Measurements from ENCODE around the gene LRRK1. TPM values are rescaled to one million over a fixed set of nuclear protein-coding genes. Genes with fewer than 3 reads are reported as not detected.

The LRRK1 gene
- total RNA-seq, 2 experiments from 2014 or later: 0.40 to 0.45 TPM

DNA sequence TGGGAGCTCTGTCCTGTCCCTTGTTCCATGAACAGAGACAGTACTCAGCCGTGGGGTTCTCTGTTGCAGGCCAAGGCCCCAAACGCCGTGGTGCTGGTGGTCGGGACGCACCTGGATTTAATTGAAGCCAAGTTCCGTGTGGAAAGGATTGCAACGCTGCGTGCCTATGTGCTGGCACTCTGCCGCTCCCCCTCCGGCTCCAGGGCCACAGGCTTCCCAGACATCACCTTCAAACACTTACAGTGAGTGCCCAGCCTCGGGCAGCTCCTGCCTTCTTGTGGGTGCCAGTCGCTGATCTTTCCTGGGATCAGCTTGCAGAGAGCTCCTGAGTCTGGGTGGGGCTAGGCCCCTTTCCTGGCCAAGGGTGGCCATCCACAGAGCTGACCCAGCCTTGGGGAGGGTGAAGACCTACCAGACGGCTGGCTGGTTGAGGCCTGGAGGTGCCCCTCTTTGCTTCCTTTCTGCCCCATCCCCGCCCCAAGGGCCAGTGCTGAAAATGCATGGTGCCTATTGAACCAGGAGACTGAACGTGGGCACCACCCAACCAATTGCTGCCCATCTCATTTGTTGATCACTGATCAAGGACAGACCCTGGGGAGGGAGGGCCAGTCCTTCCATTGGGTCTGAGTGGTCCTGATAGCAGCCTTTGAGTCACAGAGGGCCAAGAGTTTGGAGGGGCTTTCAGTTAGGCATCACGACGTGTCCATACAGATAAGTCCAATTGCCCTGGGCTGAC lies 106.9 kb downstream of the LRRK1 start:
- ChIA-PET POLR2A (no interaction called here), CTCF (no interaction called here)
- Mint-ChIP-seq H3K4me3 (no peak overlapping the region), H3K4me1 (no peaks in the 10 kb centered on the region), H3K36me3 (ENCODE audit: low read depth) (no peaks in the 10 kb centered on the region), H3K27me3 (peaks cover 3% of the 10 kb centered on the region), H3K9me3 (no peaks in the 10 kb centered on the region), H3K27ac (no peak overlapping the region)
- no peak for DNase-seq

DNA sequence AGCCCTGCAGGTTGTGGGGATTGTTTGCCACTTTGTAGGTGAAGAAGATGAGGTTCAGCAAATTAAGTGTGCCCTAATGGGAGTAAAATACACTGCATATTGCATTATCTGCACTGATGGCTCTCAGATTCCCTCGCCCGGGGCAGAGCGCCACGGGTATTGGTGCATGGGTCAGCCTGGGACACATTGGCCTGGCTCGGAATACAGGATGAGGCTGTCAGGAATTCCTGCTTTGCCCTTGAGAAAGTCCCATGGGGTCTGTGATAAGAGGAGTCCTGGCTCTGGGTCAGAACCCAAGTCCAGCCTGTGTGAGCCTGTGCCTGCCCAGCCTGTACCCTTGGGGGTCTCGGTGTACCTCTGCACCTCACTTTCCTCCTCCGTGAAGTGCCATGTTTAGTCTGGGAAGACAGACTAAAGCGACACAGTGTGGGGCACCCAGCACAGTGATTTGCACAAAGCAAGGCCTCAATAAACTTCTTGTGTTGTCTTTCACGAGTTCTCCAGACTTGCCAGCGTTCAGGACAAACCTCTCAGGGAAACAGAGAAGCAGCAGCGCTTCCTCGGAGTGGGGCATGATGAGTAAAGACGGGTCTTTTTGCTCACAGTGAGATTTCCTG lies 107.6 kb downstream of the LRRK1 start:
- ChIA-PET POLR2A (no interaction called here), CTCF (no interaction called here)
- no peak overlapping the region for H3K27ac Mint-ChIP-seq
- H3K4me3 Mint-ChIP-seq: no peak overlapping the region
- peaks cover 3% of the 10 kb centered on the region for H3K27me3 Mint-ChIP-seq
- no peaks in the 10 kb centered on the region for H3K9me3 Mint-ChIP-seq
- H3K4me1 Mint-ChIP-seq: no peaks in the 10 kb centered on the region
- DNase-seq: no peak
- H3K36me3 Mint-ChIP-seq (ENCODE audit: low read depth): no peaks in the 10 kb centered on the region

DNA sequence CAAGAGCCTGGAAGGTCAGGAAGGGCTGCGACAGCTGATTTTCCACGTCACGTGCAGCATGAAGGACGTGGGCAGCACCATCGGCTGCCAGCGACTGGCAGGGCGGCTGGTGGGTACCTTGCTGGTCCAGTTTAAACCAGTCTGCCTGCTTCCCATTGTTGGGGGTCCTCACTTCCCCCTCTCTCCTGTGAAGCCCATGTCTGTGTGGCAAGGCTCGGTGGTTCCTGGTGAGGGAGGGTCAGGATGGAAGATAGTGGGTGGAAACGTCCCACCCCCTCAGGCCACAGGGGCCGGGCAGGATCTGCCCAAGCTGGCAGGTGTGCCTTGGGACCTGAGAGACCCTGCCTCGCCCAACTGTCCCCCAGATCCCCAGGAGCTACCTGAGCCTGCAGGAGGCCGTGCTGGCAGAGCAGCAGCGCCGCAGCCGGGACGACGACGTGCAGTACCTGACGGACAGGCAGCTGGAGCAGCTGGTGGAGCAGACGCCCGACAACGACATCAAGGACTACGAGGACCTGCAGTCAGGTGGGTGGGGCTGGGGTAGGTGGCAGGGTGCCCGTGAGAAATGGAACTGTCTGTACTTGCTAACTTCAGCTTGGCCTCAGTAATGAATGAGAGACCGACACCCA lies 108.2 kb downstream of the LRRK1 start:
- Mint-ChIP-seq H3K27me3 (peaks cover 3% of the 10 kb centered on the region), H3K4me1 (no peaks in the 10 kb centered on the region), H3K4me3 (no peak overlapping the region), H3K36me3 (ENCODE audit: low read depth) (no peaks in the 10 kb centered on the region), H3K27ac (no peak overlapping the region), H3K9me3 (no peaks in the 10 kb centered on the region)
- ChIA-PET POLR2A (no interaction called here), CTCF (no interaction called here)
- no peak for DNase-seq

DNA sequence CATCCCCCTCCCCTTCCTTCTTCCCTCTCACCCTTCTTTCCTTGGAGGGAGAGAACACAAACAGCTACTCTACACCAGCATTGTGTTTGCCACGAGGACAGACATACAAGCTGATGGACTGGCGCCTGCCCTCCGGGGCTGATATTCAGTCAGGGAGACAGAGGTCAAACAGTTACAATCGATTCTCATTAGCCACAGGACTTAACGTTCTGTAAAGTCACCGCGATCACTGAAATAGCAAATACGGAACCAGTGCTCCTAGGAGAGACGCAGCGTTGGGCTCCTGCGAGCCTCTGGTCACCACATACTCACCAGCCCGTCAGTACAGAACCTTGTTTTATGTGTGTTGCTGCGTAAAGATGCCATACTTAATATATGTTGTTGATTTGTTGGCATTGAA lies 108.8 kb downstream of the LRRK1 start:
- Mint-ChIP-seq H3K36me3 (ENCODE audit: low read depth) (no peaks in the 10 kb centered on the region), H3K9me3 (no peaks in the 10 kb centered on the region), H3K4me1 (no peaks in the 10 kb centered on the region), H3K27me3 (peaks cover 7% of the 10 kb centered on the region), H3K4me3 (no peak overlapping the region), H3K27ac (no peak overlapping the region)
- CTCF ChIA-PET: interaction anchor here (0.5 kb wide), 1 partner anchor 56 kb away, joined by 4 read pairs; no protein-coding TSS in a partner anchor
- POLR2A ChIA-PET: no interaction called here
- DNase-seq: no peak

DNA sequence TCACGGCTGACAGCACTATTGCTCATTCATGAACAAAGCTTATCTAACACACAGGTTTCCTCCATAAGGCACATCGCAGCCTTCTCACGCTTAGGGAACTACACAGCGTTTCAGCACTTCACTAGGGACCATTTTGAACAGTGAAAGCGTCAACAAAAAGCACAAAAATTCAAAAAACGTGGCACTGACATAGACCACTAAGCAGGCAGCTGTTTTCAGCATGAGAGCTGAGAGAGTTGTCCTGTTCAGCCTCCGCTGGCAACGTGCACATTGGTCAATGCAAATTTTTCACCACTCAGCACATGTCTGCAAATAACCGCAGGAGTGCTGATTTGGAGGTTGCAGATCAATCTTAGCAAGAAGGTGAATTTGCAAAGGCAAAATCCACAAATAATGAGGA lies 109.2 kb downstream of the LRRK1 start:
- ChIA-PET POLR2A (no interaction called here), CTCF (interaction anchor here (0.5 kb wide), 1 partner anchor 57 kb away, joined by 4 read pairs; no protein-coding TSS in a partner anchor)
- H3K27ac Mint-ChIP-seq: no peak overlapping the region
- no peaks in the 10 kb centered on the region for H3K9me3 Mint-ChIP-seq
- H3K27me3 Mint-ChIP-seq: peaks cover 10% of the 10 kb centered on the region
- H3K4me3 Mint-ChIP-seq: no peak overlapping the region
- no peak for DNase-seq
- H3K4me1 Mint-ChIP-seq: no peaks in the 10 kb centered on the region
- no peaks in the 10 kb centered on the region for H3K36me3 Mint-ChIP-seq (ENCODE audit: low read depth)

DNA sequence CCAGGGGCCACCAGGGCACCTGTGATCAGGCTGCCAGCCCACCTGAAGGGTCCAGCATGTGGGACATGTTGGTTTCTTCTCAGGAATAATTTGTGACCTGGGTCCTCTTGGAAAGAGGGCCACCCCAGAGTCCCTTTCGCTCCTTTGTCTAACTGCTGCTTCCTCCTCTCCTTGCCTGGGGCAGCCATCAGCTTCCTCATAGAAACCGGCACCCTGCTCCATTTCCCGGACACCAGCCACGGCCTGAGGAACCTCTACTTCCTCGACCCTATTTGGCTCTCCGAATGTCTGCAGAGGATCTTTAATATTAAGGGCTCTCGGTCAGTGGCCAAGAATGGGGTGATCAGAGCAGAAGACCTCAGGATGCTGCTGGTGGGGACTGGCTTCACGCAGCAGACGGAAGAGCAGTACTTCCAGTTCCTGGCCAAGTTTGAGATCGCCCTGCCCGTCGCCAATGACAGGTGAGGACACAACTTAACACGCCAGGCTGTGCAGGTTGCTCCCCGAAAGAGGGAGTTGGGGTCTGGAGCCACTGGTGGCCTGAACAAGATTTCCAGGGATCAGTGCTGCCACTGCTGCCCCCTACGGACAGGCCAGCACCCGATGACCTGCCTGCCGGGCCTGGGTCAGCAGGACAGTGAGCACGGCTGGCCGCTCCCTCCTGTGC lies 109.7 kb downstream of the LRRK1 start:
- ChIA-PET POLR2A (no interaction called here), CTCF (no interaction called here)
- no peaks in the 10 kb centered on the region for H3K36me3 Mint-ChIP-seq (ENCODE audit: low read depth)
- H3K4me3 Mint-ChIP-seq: no peak overlapping the region
- H3K27ac Mint-ChIP-seq: no peak overlapping the region
- H3K4me1 Mint-ChIP-seq: no peaks in the 10 kb centered on the region
- peaks cover 16% of the 10 kb centered on the region for H3K27me3 Mint-ChIP-seq
- H3K9me3 Mint-ChIP-seq: no peaks in the 10 kb centered on the region
- DNase-seq: no peak

DNA sequence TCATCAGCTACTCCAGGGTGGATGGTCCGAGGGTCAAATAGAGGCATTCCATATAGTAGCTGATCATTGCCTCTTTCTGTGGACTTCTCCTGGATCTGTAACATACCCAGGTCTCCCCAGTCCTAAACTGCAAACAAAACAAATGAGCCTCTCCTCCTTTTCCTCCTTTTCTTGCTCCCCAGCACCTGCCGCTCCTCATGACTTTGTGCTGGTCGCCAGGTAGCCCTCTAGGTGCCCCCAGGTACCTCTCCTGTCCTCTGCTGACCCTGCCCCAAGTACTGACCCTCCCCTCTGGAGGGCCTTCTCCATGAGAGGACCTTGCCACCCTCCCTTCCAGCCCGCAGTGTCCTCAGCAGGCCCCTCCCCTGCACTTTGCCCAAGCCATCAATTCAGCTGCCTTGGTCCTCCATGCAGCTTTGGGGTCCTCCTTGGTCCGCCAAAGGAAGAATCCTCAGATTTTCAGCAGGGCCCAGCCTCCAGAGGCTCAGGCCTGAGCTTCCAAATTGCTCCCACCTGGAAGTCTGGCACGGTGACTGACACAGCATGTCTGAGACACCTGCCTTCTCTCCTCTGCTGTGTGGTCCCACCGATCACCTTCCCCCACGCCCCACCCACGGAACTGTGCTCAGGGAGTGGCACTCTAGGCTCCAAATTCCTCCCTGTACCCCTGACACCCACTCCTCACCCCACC lies 111.0 kb downstream of the LRRK1 start:
- no peaks in the 10 kb centered on the region for H3K36me3 Mint-ChIP-seq (ENCODE audit: low read depth)
- no peak for DNase-seq
- H3K4me1 Mint-ChIP-seq: no peaks in the 10 kb centered on the region
- ChIA-PET CTCF (no interaction called here), POLR2A (no interaction called here)
- H3K9me3 Mint-ChIP-seq: peaks cover 6% of the 10 kb centered on the region
- H3K4me3 Mint-ChIP-seq: no peak overlapping the region
- peaks cover 27% of the 10 kb centered on the region for H3K27me3 Mint-ChIP-seq
- H3K27ac Mint-ChIP-seq: no peak overlapping the region

DNA sequence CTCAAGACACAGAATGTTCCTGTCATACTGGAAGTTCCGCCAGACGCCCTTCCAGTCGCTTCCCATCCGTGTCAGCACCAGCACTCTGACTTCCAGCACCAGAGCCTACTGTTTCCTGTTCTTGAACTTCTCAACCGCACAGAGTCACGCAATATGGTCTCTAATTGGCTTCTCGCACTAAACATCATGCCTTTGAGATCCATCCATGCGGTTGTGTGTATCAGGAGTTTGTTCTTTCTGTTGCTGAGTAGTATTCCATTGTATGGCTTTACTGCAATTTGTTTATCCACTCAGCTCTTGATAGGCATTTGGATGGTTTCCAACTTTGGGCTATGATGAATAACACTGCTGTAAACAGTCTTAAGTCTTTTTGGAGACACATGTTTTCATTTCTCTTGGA lies 112.1 kb downstream of the LRRK1 start:
- ChIA-PET CTCF (no interaction called here), POLR2A (no interaction called here)
- DNase-seq: no peak
- peaks cover 6% of the 10 kb centered on the region for H3K9me3 Mint-ChIP-seq
- H3K36me3 Mint-ChIP-seq (ENCODE audit: low read depth): no peaks in the 10 kb centered on the region
- H3K27ac Mint-ChIP-seq: no peak overlapping the region
- H3K4me3 Mint-ChIP-seq: no peak overlapping the region
- H3K27me3 Mint-ChIP-seq: peaks cover 35% of the 10 kb centered on the region
- no peaks in the 10 kb centered on the region for H3K4me1 Mint-ChIP-seq

DNA sequence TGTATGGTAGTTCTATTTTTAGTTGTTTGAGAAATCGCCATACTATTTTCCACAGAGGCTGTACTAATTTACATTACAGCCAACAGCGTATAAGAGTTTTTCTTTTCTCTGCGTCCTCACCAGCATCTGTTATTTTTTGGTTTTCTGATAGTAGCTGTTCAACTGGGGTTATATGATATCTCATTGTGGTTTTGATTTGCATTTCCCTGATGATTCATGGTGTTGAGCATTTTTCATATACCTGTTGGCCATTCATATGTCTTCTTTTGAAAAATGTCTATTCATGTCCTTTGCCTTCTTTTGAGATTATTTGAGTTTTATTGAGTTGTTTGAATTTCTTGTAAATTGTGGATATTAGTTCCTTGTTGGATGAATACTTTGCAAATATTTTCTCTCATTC lies 114.6 kb downstream of the LRRK1 start:
- H3K9me3 Mint-ChIP-seq: peaks cover 9% of the 10 kb centered on the region
- peaks cover 43% of the 10 kb centered on the region for H3K27me3 Mint-ChIP-seq
- DNase-seq: no peak
- POLR2A ChIA-PET: no interaction called here
- CTCF ChIA-PET: interaction anchor here (1.1 kb wide), 1 partner anchor 18 kb away, joined by 3 read pairs; no protein-coding TSS in a partner anchor
- no peaks in the 10 kb centered on the region for H3K4me1 Mint-ChIP-seq
- H3K4me3 Mint-ChIP-seq: no peak overlapping the region
- H3K36me3 Mint-ChIP-seq (ENCODE audit: low read depth): no peaks in the 10 kb centered on the region
- no peak overlapping the region for H3K27ac Mint-ChIP-seq

DNA sequence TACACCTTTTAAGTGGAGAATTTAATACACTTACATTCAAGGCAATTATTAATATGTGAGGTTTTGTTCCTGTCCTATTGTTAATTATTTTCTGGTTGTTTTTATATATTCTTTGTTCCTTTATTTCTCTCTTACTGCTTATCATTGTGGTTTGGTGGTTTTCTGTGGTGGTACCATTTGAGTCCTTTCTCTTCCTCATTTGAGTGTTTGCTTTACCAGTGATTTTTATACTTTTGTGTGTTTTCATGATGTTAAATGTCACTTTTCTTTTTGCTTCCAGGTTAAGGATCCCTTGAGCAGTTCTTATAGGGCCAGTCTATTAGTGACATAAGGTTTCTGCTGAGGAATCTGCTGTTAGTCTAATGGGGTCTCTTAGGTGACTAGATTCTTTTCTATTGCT lies 116.5 kb downstream of the LRRK1 start:
- peaks cover 9% of the 10 kb centered on the region for H3K9me3 Mint-ChIP-seq
- ChIA-PET CTCF (no interaction called here), POLR2A (no interaction called here)
- H3K36me3 Mint-ChIP-seq (ENCODE audit: low read depth): no peaks in the 10 kb centered on the region
- no peak overlapping the region for H3K4me3 Mint-ChIP-seq
- H3K27ac Mint-ChIP-seq: no peak overlapping the region
- peaks cover 54% of the 10 kb centered on the region for H3K27me3 Mint-ChIP-seq
- no peaks in the 10 kb centered on the region for H3K4me1 Mint-ChIP-seq
- DNase-seq: no peak

DNA sequence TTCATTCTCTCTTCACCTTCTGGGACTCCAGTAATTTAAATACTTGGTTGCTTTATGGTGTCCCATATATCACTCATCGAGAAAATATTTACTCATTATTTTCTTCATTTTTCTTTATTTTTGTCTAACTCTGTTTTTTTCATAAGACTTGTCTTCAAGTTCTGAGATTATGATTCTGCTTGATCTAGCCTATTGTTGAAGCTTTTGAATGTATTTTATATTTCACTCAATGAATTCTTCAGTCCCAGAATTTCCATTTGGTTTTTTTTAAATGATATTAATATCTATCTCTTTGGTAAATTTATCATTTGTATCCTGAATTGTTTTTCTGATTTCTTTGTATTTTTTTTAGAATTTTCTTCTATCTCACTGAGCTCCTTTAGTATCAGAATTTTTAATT lies 117.0 kb downstream of the LRRK1 start:
- H3K27ac Mint-ChIP-seq: no peak overlapping the region
- DNase-seq: no peak
- POLR2A ChIA-PET: no interaction called here
- peaks cover 59% of the 10 kb centered on the region for H3K27me3 Mint-ChIP-seq
- H3K4me1 Mint-ChIP-seq: no peaks in the 10 kb centered on the region
- CTCF ChIA-PET: no interaction called here
- H3K9me3 Mint-ChIP-seq: peaks cover 9% of the 10 kb centered on the region
- no peak overlapping the region for H3K4me3 Mint-ChIP-seq
- H3K36me3 Mint-ChIP-seq (ENCODE audit: low read depth): no peaks in the 10 kb centered on the region

DNA sequence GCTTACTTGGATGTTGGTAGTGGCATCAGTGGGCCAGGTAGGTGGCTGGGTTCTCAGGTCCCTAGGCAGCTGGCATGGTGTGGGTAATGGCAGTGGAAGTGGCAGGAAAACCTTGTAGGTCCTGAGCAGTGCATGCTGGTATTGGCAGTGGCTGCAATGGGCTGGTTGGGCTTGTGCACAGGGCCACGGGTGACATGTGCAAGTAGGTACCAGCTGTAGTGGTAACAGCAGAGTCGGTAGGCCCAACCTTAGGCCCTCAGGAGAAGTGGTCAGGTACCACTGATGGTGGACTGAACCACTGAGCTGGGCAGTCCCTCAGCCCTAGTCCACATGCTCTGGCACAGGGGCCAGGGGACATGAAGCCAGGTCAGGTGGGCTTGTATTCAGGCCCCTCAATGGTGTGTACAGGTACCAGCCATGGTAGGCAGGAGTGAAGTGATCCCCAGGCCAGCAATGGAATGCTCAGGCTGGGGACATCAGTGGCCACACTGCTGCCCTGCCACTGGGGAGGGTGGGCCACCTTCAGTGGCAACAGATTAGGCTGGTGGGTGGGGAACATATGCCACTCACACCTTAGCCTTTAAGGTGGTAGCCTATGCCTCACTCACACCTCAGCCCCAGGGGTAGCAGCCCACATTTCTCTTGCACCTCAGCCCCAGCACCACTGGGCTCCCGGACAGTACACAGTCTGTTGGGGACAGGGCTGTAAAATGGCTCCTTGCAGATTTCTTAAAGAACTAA lies 118.1 kb downstream of the LRRK1 start:
- H3K27me3 Mint-ChIP-seq: peaks cover 65% of the 10 kb centered on the region
- POLR2A ChIA-PET: no interaction called here
- peaks cover 9% of the 10 kb centered on the region for H3K9me3 Mint-ChIP-seq

More for the DNA sequence above, 118.1 kb downstream of the LRRK1 start:
- H3K4me1 Mint-ChIP-seq: no peaks in the 10 kb centered on the region
- CTCF ChIA-PET: no interaction called here
- H3K36me3 Mint-ChIP-seq (ENCODE audit: low read depth): no peaks in the 10 kb centered on the region
- DNase-seq: no peak
- H3K4me3 Mint-ChIP-seq: no peak overlapping the region
- no peak overlapping the region for H3K27ac Mint-ChIP-seq
